SK-N-SH (cell line): ENCODE results near the gene ABHD6.

Experiments
- CHD2 ChIP-seq: fragments of 150-350 bp; IDR thresholded peaks from 2 replicates; pipeline ENCODE4 v1.6.1; 2018; ENCODE audit warnings: low read length; ENCODE audit not compliant: partially characterized antibody
- ELF1 ChIP-seq: IDR thresholded peaks from 2 replicates; pipeline ENCODE4 v1.4.0; 2012
- POLR2AphosphoS5 ChIP-seq: IDR thresholded peaks from 2 replicates; pipeline ENCODE4 v1.6.1; 2012; ENCODE audit warnings: low read depth, low read length
- RAD21 ChIP-seq: IDR thresholded peaks from 2 replicates; pipeline ENCODE4 v1.6.1; 2012; ENCODE audit warnings: mild to moderate bottlenecking, low read length
- RCOR1 ChIP-seq: fragments of 150-350 bp; IDR thresholded peaks from 2 replicates; pipeline ENCODE4 v1.6.1; 2017; ENCODE audit warnings: antibody characterized with exemption, low read length
- SIN3A ChIP-seq: IDR thresholded peaks from 2 replicates; pipeline ENCODE4 v1.6.1; 2012; ENCODE audit warnings: low read depth, mild to moderate bottlenecking, low read length, moderate library complexity, borderline replicate concordance
- TF ChIP-seq, protein P1 (sequence below): fragments of 200-600 bp; sonication (generic); IDR thresholded peaks from 2 replicates; pipeline ENCODE4 v1.6.1; 2017; ENCODE audit warnings: antibody characterized with exemption, mild to moderate bottlenecking, moderate library complexity

DNA sequence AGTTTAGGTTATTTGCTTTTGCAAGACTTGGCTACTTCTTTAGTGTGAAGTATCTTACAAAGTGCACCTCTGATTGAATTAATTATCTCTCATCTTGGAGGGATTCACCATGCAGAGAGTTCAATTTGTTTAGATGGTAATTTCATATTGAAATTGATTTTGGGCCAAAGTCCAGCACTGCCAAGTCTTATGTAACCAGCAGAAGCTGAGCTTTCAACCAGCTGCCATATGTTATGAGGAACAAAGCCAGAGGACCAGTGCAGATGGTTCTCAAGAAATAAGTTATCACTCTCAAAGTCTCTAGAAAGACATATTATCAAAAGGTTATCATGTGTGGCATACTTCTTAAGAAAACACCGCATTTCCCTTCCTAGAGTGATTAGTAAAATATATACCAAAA lies 29.0 kb downstream of the ABHD6 start:
- TF ChIP-seq RCOR1 (no peak), CHD2 (no peak), SIN3A (no peak), RAD21 (no peak), ELF1 (no peak), POLR2AphosphoS5 (no peak)
- TF ChIP-seq, protein P1, sequence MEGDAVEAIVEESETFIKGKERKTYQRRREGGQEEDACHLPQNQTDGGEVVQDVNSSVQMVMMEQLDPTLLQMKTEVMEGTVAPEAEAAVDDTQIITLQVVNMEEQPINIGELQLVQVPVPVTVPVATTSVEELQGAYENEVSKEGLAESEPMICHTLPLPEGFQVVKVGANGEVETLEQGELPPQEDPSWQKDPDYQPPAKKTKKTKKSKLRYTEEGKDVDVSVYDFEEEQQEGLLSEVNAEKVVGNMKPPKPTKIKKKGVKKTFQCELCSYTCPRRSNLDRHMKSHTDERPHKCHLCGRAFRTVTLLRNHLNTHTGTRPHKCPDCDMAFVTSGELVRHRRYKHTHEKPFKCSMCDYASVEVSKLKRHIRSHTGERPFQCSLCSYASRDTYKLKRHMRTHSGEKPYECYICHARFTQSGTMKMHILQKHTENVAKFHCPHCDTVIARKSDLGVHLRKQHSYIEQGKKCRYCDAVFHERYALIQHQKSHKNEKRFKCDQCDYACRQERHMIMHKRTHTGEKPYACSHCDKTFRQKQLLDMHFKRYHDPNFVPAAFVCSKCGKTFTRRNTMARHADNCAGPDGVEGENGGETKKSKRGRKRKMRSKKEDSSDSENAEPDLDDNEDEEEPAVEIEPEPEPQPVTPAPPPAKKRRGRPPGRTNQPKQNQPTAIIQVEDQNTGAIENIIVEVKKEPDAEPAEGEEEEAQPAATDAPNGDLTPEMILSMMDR, result no peak
